BLaER1 treated with 17β-estradiol and CSF1 and Interleukin-3, amounts not matched to agents 10 nM and 100 nM (cell line): ENCODE results near the gene APAF1.

Experiments
- H3K27ac ChIP-seq, 11 experiments: shearing (Covaris generic); formaldehyde crosslinking; 2 replicates each; pipeline ENCODE4 v1.8.1; 2022
- H3K27me3 ChIP-seq, 11 experiments: shearing (Covaris generic); formaldehyde crosslinking; 2 replicates each; pipeline ENCODE4 v1.8.1; 2022
- H3K36me3 ChIP-seq, 11 experiments: shearing (Covaris generic); formaldehyde crosslinking; 2 replicates each; pipeline ENCODE4 v1.8.1; 2022
- H3K4me1 ChIP-seq, 10 experiments: shearing (Covaris generic); formaldehyde crosslinking; 2 replicates each; pipeline ENCODE4 v1.8.1; 2022
- H3K4me2 ChIP-seq, 11 experiments: shearing (Covaris generic); formaldehyde crosslinking; 2 replicates each; pipeline ENCODE4 v1.8.1; 2022
- H3K4me3 ChIP-seq, 10 experiments: shearing (Covaris generic); formaldehyde crosslinking; 2 replicates each; pipeline ENCODE4 v1.8.1; 2022
- H3K9ac ChIP-seq, 11 experiments: shearing (Covaris generic); formaldehyde crosslinking; 2 replicates each; pipeline ENCODE4 v1.8.1; 2022
- H3K9me3 ChIP-seq, 11 experiments: shearing (Covaris generic); formaldehyde crosslinking; replicated peaks in 1 of 11; 2 replicates each; pipeline ENCODE4 v1.8.1; 2022
- H4K20me1 ChIP-seq, 11 experiments: shearing (Covaris generic); formaldehyde crosslinking; 2 replicates each; pipeline ENCODE4 v1.8.1; 2022
- Cebpa-rat ChIP-seq, 11 experiments: shearing (Covaris generic); IDR thresholded peaks; 2 replicates each; pipeline ENCODE4 v1.8.1; 2022

APAF1 gene

DNA sequence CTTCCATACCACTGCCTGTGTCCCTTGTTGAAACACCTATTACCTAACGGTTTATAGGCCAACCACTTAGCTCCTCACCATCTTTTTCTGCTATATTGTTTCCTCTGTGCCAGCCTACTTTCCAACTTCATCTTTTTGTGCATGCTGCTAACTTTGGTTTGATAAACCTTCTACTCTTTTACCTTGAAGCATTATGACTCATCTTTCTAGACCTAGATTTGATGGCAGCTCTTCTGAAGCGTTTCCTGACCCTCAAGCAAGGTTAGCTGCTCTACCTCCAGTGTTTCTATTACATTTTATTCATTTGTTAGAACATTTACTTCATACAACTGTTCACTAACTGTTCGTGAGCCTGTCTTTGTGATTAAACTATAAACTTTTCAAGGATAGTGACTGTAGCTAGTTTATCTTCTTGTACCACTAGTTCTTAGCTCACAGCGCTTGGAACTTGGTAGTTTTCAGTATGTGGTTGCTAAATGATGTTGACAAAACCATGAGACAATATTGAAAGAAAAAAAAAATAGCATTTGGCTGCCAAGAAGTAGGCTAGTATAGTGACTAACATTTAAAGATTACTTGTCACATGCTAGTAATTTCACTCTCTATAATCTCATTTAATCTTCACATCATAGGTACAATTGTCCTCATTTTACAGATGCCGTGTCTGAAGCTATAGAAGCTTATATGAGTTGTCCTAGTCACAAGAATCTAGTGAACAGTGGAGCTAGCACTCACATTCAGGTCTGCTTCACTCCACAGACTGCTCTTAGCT, 79.5 kb downstream of the APAF1 start:
- Histone ChIP-seq H3K36me3 (peaks cover 62 to 99% (median 81%) of the 10 kb centered on the region in 11 experiments), H3K9ac (no peak overlapping the region), H3K4me1 (peaks cover 0 to 27% (median 8%) of the 10 kb centered on the region in 10 experiments; a peak in 13 of 20 replicates), H4K20me1 (peaks cover 0 to 31% (median 0%) of the 10 kb centered on the region in 11 experiments; a peak in 4 of 22 replicates), H3K9me3 (no peaks in the 10 kb centered on the region), H3K27ac (no peak overlapping the region), H3K27me3 (no peaks in the 10 kb centered on the region), H3K4me2 (no peak overlapping the region), H3K4me3 (no peak overlapping the region)
- TF ChIP-seq Cebpa-rat (IDR thresholded peaks at IDR 0.05): no peak

DNA sequence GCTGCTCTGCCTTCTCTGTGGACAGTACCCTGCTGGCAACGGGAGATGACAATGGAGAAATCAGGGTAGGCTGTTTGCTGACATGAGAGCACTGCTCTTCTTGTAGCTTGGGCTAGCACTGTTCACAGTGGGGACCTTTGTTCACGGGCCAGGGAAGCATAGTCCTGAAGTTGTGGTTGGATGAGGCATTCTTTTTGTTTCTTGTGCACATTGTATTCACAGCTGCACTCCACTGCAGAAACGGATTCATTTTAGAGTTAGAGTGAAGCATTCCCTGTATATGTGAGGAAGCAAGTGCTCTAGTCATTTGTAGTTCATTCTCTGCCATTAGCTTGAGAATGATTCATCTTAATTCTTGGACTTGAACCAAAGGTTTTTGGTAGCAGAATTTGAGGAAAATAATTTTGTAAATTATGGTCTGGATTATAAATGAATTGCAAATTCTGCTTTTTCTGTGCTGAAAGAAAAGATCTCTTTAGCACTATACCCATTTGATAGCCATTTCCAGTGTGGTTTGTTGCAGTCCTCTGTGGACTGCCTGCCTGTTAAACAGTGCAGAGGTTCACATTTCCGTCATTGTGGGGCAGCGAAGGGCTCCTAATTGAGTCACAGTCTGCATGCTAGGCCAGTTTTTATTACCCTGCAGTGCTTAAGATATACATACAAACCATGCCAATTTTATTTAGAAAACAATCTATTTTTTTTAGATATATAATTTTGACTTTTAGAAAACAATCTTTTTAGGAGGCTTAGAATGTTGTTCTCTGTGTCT, 80.6 kb downstream of the APAF1 start:
- H3K36me3 ChIP-seq: peaks cover 70 to 100% (median 86%) of the 10 kb centered on the region in 11 experiments
- H3K4me1 ChIP-seq: peaks cover 0 to 19% (median 0%) of the 10 kb centered on the region in 10 experiments; a peak in 8 of 20 replicates
- no peak for TF ChIP-seq Cebpa-rat (IDR thresholded peaks at IDR 0.05)
- H3K4me3 ChIP-seq: no peak overlapping the region
- no peak overlapping the region for H3K27ac ChIP-seq
- H4K20me1 ChIP-seq: peaks cover 0 to 37% (median 0%) of the 10 kb centered on the region in 11 experiments; a peak in 4 of 22 replicates
- H3K4me2 ChIP-seq: no peak overlapping the region
- H3K9ac ChIP-seq: no peak overlapping the region
- no peaks in the 10 kb centered on the region for H3K9me3 ChIP-seq
- no peaks in the 10 kb centered on the region for H3K27me3 ChIP-seq

DNA sequence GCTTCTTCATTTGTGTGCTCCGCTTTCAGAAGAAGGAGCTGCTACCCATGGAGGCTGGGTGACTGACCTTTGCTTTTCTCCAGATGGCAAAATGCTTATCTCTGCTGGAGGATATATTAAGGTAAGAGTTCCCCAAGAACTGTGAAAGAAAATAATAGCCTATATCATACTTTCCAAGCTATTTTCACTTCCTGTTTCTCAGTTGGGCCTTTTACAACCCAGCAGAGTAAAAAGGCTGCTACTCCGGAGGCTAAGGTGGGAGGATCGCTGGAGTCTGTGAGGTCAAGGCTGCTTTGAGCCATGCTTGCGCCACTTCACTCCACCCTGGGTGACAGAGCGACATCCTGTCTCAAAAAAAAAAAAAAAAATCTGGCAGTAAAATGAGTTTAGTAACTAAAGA, 82.1 kb downstream of the APAF1 start:
- H3K9me3 ChIP-seq: no peaks in the 10 kb centered on the region
- no peak overlapping the region for H3K9ac ChIP-seq
- peaks cover 0 to 37% (median 0%) of the 10 kb centered on the region in 11 experiments; a peak in 4 of 22 replicates for H4K20me1 ChIP-seq
- H3K27me3 ChIP-seq: no peaks in the 10 kb centered on the region
- peaks cover 0 to 13% (median 0%) of the 10 kb centered on the region in 10 experiments; a peak in 6 of 20 replicates for H3K4me1 ChIP-seq
- H3K27ac ChIP-seq: no peak overlapping the region
- no peak overlapping the region for H3K4me2 ChIP-seq
- H3K36me3 ChIP-seq: peaks cover 75 to 100% (median 95%) of the 10 kb centered on the region in 11 experiments
- TF ChIP-seq Cebpa-rat (IDR thresholded peaks at IDR 0.05): no peak
- H3K4me3 ChIP-seq: no peak overlapping the region

DNA sequence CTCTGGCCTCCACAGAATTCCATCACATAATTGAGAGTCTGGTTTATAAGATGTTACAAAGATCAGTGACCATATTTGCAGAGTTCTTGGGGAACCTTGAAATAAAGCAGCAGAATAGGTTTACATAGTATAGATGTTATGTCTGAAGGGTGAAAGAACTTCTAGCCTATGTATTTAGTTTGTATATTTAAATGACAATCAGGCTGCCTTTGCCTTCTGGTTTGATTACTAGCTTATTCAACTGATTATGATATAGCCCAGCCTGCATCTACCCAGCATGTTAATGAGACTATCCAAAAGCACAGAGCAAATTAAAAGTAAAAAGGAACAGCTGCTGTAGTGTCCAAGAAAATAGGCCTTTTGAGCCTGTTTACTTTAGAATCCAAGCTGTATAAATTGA, 85.3 kb downstream of the APAF1 start:
- TF ChIP-seq Cebpa-rat (IDR thresholded peaks at IDR 0.05): no peak
- no peak overlapping the region for H3K4me3 ChIP-seq
- H3K9ac ChIP-seq: no peak overlapping the region
- H3K4me1 ChIP-seq: peaks cover 0 to 13% (median 0%) of the 10 kb centered on the region in 10 experiments; a peak in 6 of 20 replicates
- H3K27ac ChIP-seq: no peak overlapping the region
- no peak overlapping the region for H3K4me2 ChIP-seq
- no peaks in the 10 kb centered on the region for H3K9me3 ChIP-seq
- peaks cover 84 to 100% (median 93%) of the 10 kb centered on the region in 11 experiments for H3K36me3 ChIP-seq
- peaks cover 0 to 28% (median 0%) of the 10 kb centered on the region in 11 experiments; a peak in 4 of 22 replicates for H4K20me1 ChIP-seq
- no peaks in the 10 kb centered on the region for H3K27me3 ChIP-seq

DNA sequence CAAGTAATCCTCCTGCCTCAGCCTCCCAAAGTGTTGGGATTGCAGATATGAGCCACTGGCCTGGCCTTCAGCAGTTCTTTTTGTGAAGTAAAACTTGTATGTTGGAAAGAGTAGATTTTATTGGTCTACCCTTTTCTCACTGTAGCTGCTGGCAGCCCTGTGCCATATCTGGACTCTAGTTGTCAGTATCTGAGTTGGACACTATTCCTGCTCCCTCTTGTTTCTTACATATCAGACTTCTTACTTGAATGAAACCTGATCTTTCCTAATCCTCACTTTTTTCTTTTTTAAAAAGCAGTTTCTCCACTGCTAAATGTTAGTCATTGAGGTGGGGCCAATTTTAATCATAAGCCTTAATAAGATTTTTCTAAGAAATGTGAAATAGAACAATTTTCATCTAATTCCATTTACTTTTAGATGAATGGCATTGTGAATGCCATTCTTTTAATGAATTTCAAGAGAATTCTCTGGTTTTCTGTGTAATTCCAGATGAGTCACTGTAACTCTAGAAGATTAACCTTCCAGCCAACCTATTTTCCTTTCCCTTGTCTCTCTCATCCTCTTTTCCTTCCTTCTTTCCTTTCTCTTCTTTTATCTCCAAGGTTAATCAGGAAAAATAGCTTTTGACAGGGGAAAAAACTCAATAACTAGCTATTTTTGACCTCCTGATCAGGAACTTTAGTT, 88.7 kb downstream of the APAF1 start:
- Histone ChIP-seq H4K20me1 (peaks cover 0 to 16% (median 0%) of the 10 kb centered on the region in 11 experiments; a peak in 2 of 22 replicates), H3K9me3 (no peaks in the 10 kb centered on the region), H3K27ac (no peak overlapping the region), H3K9ac (no peak overlapping the region), H3K27me3 (no peaks in the 10 kb centered on the region), H3K4me1 (no peaks in the 10 kb centered on the region), H3K4me3 (no peak overlapping the region), H3K4me2 (no peak overlapping the region), H3K36me3 (peaks cover 67 to 90% (median 75%) of the 10 kb centered on the region in 11 experiments)
- no peak for TF ChIP-seq Cebpa-rat (IDR thresholded peaks at IDR 0.05)

DNA sequence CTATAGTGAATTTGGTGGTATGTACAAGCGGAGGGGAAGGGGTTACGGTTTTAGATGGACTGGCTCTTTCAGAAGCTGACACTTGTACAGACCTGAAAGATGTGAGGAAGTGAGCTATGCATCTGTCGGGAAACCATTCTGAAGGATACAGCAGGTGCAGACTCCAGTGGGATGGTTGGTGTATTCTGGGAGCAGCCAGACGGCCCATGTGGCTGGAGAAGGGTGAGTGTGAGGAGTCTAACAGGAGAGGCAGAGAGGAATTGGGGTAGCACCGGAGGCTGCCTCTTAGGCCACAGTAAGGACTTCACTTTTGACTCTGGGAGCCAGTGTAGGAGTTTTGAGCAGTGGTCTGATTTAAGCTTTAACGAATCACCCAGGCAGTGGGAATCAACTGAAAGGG, 90.7 kb downstream of the APAF1 start:
- TF ChIP-seq Cebpa-rat (IDR thresholded peaks at IDR 0.05): no peak

DNA sequence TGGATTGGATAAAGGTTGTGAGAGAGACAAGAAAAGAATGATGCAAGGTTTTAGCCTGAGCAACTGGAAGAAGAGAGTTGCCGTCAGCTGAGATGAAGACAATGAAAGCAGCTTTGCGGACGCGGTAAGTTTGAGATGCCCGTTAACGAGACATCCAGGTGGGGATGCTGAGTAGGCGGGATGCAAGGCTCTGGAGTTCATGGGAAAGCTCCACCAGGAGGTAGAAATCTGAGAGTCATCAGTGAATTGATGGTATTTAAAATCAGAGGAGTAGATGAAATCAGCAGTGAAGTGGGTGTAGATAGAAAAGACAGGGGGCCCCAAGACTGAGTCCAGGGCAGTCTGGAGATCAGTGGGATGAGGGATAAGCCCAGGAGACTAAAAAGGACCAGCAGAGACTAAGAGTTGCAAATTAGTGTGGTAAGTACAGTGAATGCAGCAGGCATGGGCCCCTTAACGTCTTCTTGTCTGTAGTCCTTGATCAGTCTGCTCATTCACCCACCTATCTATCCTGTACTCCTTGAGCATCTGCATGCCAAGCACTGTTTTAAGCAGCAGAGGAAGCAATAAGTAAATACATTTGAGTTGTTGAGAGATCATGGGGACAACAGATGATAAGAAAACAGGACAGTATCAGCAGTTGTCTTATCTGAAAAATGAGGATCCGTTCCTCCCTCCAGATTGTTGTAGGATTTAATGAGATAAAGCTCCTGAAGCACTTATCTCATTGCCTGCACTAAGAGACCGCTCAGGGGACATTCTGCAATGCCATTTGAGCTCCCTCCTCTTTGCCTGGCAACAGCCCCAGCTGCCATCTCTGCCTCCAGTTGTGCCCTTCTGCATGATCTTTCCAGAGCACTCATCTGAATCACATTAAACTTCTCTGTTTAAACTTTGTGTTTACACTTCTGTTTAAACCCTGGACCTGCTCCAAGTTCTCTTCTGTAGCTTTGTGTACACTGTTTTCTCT, 91.5 kb downstream of the APAF1 start:
- peaks cover 42 to 61% (median 51%) of the 10 kb centered on the region in 11 experiments for H3K36me3 ChIP-seq
- no peak for TF ChIP-seq Cebpa-rat (IDR thresholded peaks at IDR 0.05)
- no peak overlapping the region for H3K4me2 ChIP-seq
- H3K4me3 ChIP-seq: no peak overlapping the region
- H3K27ac ChIP-seq: no peak overlapping the region
- peaks cover 0 to 9% (median 0%) of the 10 kb centered on the region in 11 experiments; a peak in 2 of 22 replicates for H4K20me1 ChIP-seq
- no peaks in the 10 kb centered on the region for H3K27me3 ChIP-seq
- no peaks in the 10 kb centered on the region; a peak in 1 of 22 replicates for H3K9me3 ChIP-seq
- H3K9ac ChIP-seq: no peak overlapping the region
- no peaks in the 10 kb centered on the region for H3K4me1 ChIP-seq

More for the DNA sequence above, 90.7 kb downstream of the APAF1 start:
- no peaks in the 10 kb centered on the region for H3K27me3 ChIP-seq
- H3K36me3 ChIP-seq: peaks cover 50 to 70% (median 59%) of the 10 kb centered on the region in 11 experiments
- H3K9me3 ChIP-seq: no peaks in the 10 kb centered on the region
- H3K4me2 ChIP-seq: no peak overlapping the region
- H4K20me1 ChIP-seq: peaks cover 0 to 9% (median 0%) of the 10 kb centered on the region in 11 experiments; a peak in 2 of 22 replicates
- H3K4me1 ChIP-seq: no peaks in the 10 kb centered on the region
- H3K9ac ChIP-seq: no peak overlapping the region
- H3K27ac ChIP-seq: no peak overlapping the region
- H3K4me3 ChIP-seq: no peak overlapping the region

DNA sequence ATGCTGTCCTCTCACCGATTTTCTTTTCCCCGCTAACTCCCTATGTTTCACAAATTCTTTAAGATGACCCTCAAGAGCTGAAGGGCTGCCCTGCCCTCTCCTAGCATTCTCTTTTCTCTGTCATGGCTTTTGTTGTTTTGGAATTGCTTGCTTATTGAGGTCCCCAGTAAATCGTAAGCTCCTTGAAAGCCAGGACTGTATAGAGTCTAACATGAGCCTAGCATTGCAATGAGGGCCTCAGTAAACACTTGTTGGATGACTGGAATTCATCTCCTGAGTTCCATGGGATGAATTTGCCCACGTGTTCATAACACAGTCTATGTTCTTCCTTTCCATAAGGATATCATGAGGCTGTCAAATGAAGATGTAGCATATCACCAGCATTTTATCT, 92.2 kb downstream of the APAF1 start:
- H3K9me3 ChIP-seq: no peaks in the 10 kb centered on the region; a peak in 1 of 22 replicates
- no peak for TF ChIP-seq Cebpa-rat (IDR thresholded peaks at IDR 0.05)
- H4K20me1 ChIP-seq: peaks cover 0 to 9% (median 0%) of the 10 kb centered on the region in 11 experiments; a peak in 2 of 22 replicates
- no peaks in the 10 kb centered on the region for H3K27me3 ChIP-seq
- H3K4me3 ChIP-seq: no peak overlapping the region
- no peak overlapping the region for H3K9ac ChIP-seq
- no peak overlapping the region for H3K4me2 ChIP-seq
- no peaks in the 10 kb centered on the region for H3K4me1 ChIP-seq
- H3K27ac ChIP-seq: no peak overlapping the region
- peaks cover 35 to 60% (median 44%) of the 10 kb centered on the region in 11 experiments for H3K36me3 ChIP-seq
